Fibroblast of lung (primary cell): ENCODE data around the gene IL36A. TPM values are rescaled to one million over a fixed set of nuclear protein-coding genes. Genes with fewer than 3 reads are reported as not detected.

Experiments used
- DNase-seq, 2 donors: peaks; one replicate each; pipeline versions ENCODE4 v3.0.0 to v3.0.0-alpha.2; 2010; ENCODE audit warnings: low read depth in 2 of 2
- H2AFZ ChIP-seq: 2 replicates; pipeline ENCODE4 v1.5.1; 2012; ENCODE audit warnings: low read length, control low read depth, inconsistent platforms
- H3K27ac ChIP-seq: 2 replicates; pipeline ENCODE4 v1.5.1; 2011; ENCODE audit warnings: low read length, control low read depth; ENCODE audit not compliant: insufficient read depth
- H3K27me3 ChIP-seq: 2 replicates; pipeline ENCODE4 v1.5.1; 2011; ENCODE audit warnings: mild to moderate bottlenecking, low read length; ENCODE audit not compliant: control insufficient read depth, insufficient read depth
- H3K36me3 ChIP-seq: 2 replicates; pipeline ENCODE4 v1.5.1; 2011; ENCODE audit warnings: low read length; ENCODE audit not compliant: control insufficient read depth, insufficient read depth
- H3K4me1 ChIP-seq: 2 replicates; pipeline ENCODE4 v1.5.1; 2011; ENCODE audit warnings: low read length; ENCODE audit not compliant: control insufficient read depth, insufficient read depth; ENCODE audit errors: extremely low read depth
- H3K4me2 ChIP-seq: 2 replicates; pipeline ENCODE4 v1.5.1; 2011; ENCODE audit warnings: low read length, control low read depth; ENCODE audit not compliant: insufficient read depth; ENCODE audit errors: extremely low read depth
- H3K4me3 ChIP-seq, 4 experiments: fragments of 200-600 bp in 1 of 4; sonication (generic) in 1 of 4; replicated peaks in 1 of 4; 2 replicates each; pipeline ENCODE4 v1.5.1; 2011 to 2016; ENCODE audit warnings: low read length in 4 of 4, low read depth in 3 of 4, mild to moderate bottlenecking in 3 of 4, control low read depth in 2 of 4, inconsistent platforms in 1 of 4, mixed read lengths in 1 of 4; ENCODE audit not compliant: insufficient read depth in 1 of 4; ENCODE audit errors: control extremely low read depth in 1 of 4
- H3K79me2 ChIP-seq: 2 replicates; pipeline ENCODE4 v1.5.1; 2012; ENCODE audit warnings: mild to moderate bottlenecking, low read length, inconsistent platforms; ENCODE audit not compliant: control insufficient read depth, insufficient read depth
- H3K9ac ChIP-seq: 2 replicates; pipeline ENCODE4 v1.5.1; 2011; ENCODE audit warnings: mild to moderate bottlenecking, low read length, control low read depth; ENCODE audit not compliant: insufficient read depth
- H3K9me3 ChIP-seq: 2 replicates; pipeline ENCODE4 v1.5.1; 2012; ENCODE audit warnings: low read depth, low read length; ENCODE audit not compliant: control insufficient read depth, insufficient read depth
- H4K20me1 ChIP-seq: 2 replicates; pipeline ENCODE4 v1.5.1; 2011; ENCODE audit warnings: low read length; ENCODE audit not compliant: control insufficient read depth, insufficient read depth; ENCODE audit errors: extremely low read depth
- CTCF ChIP-seq, 2 donors: IDR thresholded peaks in 1 of 2; conservative IDR thresholded peaks in 1 of 2; 1 replicate in 1 of 2; 2 replicates in 1 of 2; pipeline ENCODE4 v1.5.1; 2011 to 2012; ENCODE audit warnings: low read length in 2 of 2, control low read depth in 1 of 2, inconsistent platforms in 1 of 2, low read depth in 1 of 2, mild to moderate bottlenecking in 1 of 2
- EZH2 ChIP-seq: IDR thresholded peaks from 2 replicates; pipeline ENCODE4 v1.5.1; 2012; ENCODE audit warnings: low read length, control low read depth, mild to moderate bottlenecking; ENCODE audit errors: missing control alignments
- polyA plus RNA-seq, 2 donors: library from polyadenylated mRNA; depleted of rRNA in 1 of 2; stranded (reverse) in 1 of 2; unstranded in 1 of 2; fragments of >200 nt; gene quantifications; 2 replicates each; pipeline ENCODE4 v1.2.1, GENCODE V29; 2011 to 2012; ENCODE audit warnings: missing spikeins in 1 of 2
- total RNA-seq: library from RNA; depleted of rRNA; stranded (reverse); fragments of >200 nt; gene quantifications from 2 replicates; pipeline ENCODE4 v1.2.1, GENCODE V29; 2014

The IL36A gene
- total and polyA plus RNA-seq, 2 donors (not counting 1 experiment from before 2014, with no cell fraction given), result not detected

GRCh38 chr2:113014067-113014466 lies 8.8 kb downstream of the IL36A start:
- TF ChIP-seq CTCF (conservative IDR thresholded peaks at IDR 0.05 in 1 of 2, IDR thresholded peaks at IDR 0.05 in 1 of 2; ENCODE audit: low read depth in 1 of 2, low read length in 2 of 2), result no peak
- TF ChIP-seq EZH2, result no peak
- peaks cover 5% of the 10 kb centered on the region for H3K27me3 ChIP-seq
- no peaks in the 10 kb centered on the region for H3K9me3 ChIP-seq
- H3K79me2 ChIP-seq, result no peaks in the 10 kb centered on the region
- H3K36me3 ChIP-seq, result no peaks in the 10 kb centered on the region
- H3K4me3 ChIP-seq, result no peak overlapping the region
- H3K4me2 ChIP-seq, result no peak overlapping the region
- H3K4me1 ChIP-seq, result no peaks in the 10 kb centered on the region
- no peak overlapping the region for H3K9ac ChIP-seq
- no peak for DNase-seq
- H3K27ac ChIP-seq, result no peak overlapping the region
- no peak overlapping the region for H2AFZ ChIP-seq
- no peaks in the 10 kb centered on the region for H4K20me1 ChIP-seq

- Histone ChIP-seq H3K4me3 (no peak overlapping the region), H3K9me3 (no peaks in the 10 kb centered on the region), H3K27me3 (peaks cover 5% of the 10 kb centered on the region), H3K9ac (no peak overlapping the region), H2AFZ (no peak overlapping the region), H3K79me2 (no peaks in the 10 kb centered on the region), H3K27ac (no peak overlapping the region), H3K4me1 (no peaks in the 10 kb centered on the region), H3K36me3 (no peaks in the 10 kb centered on the region), H3K4me2 (no peak overlapping the region), H4K20me1 (no peaks in the 10 kb centered on the region)
- no peak for TF ChIP-seq CTCF (conservative IDR thresholded peaks at IDR 0.05 in 1 of 2, IDR thresholded peaks at IDR 0.05 in 1 of 2; ENCODE audit: low read depth in 1 of 2, low read length in 2 of 2)
- no peak for TF ChIP-seq EZH2
- no peak for DNase-seq
Observed at GRCh38 chr2:113015042-113015441, 9.8 kb downstream of the IL36A start.

- no peak overlapping the region for H3K27ac ChIP-seq
- H4K20me1 ChIP-seq, result no peaks in the 10 kb centered on the region
- H3K36me3 ChIP-seq, result no peaks in the 10 kb centered on the region
- TF ChIP-seq EZH2 (no peak), CTCF (conservative IDR thresholded peaks at IDR 0.05 in 1 of 2, IDR thresholded peaks at IDR 0.05 in 1 of 2; ENCODE audit: low read depth in 1 of 2, low read length in 2 of 2) (no peak)
- no peaks in the 10 kb centered on the region for H3K9me3 ChIP-seq
- H3K4me3 ChIP-seq, result no peak overlapping the region
- no peaks in the 10 kb centered on the region for H3K79me2 ChIP-seq
- peaks cover 5% of the 10 kb centered on the region for H3K27me3 ChIP-seq
- no peaks in the 10 kb centered on the region for H3K4me1 ChIP-seq
- H3K4me2 ChIP-seq, result no peak overlapping the region
- no peak overlapping the region for H3K9ac ChIP-seq
- DNase-seq, result no peak
- H2AFZ ChIP-seq, result no peak overlapping the region
Observed at GRCh38 chr2:113015655-113016054, 10.4 kb downstream of the IL36A start.
